HepG2 (cell line): ENCODE measurements around the gene TSPAN17. TPM values are rescaled to one million over a fixed set of nuclear protein-coding genes. Genes with fewer than 3 reads are reported as not detected.

Experiments
- ATAC-seq: fragments of 200-7000 bp; cut with Tn5 transposase; 3 replicates; pipeline ENCODE4 v1.9.1; 2020; ENCODE audit warnings: mild to moderate bottlenecking, moderate library complexity
- BruUV-seq: library from RNA; stranded (reverse); fragments of 400-500 nt; replicated peaks from 2 replicates; lab custom pipeline; 2021; lab: Mats Ljungman, UMichigan
- CTCF ChIA-PET: fragments of 300-600 bp; formaldehyde crosslinking; extraction: SDS; loops from one replicate; lab custom pipeline; 2021; ENCODE audit warnings: low total read pairs, inconsistent platforms, low intra/inter-chr PET ratio; lab: Yijun Ruan, JAX
- POLR2A ChIA-PET: fragments of 350-600 bp; sonication (Branson Sonifier 250); formaldehyde crosslinking; loops from one replicate; lab custom pipeline; 2020; ENCODE audit warnings: antibody characterized with exemption, inconsistent platforms; lab: Yijun Ruan, JAX
- DNase-seq: peaks from one replicate; pipeline ENCODE4 v3.0.0-alpha.2; 2015; ENCODE audit warnings: low spot score
- FAIRE-seq: peaks from 3 replicates; lab custom pipeline; 2011; peaks lifted over from hg19 to GRCh38; lab: Jason Lieb, UNC
- H2AFZ ChIP-seq: one replicate; pipeline ENCODE4 v1.6.1; 2011; ENCODE audit warnings: low read length, inconsistent platforms
- H3K27ac ChIP-seq: fragments of 300-600 bp; 3 replicates; pipeline ENCODE4 v1.8.0; 2011; ENCODE audit warnings: mixed run types, mild to moderate bottlenecking, mixed read lengths, low read length, inconsistent platforms; ENCODE audit not compliant: insufficient read depth; ENCODE audit errors: extremely low read length
- H3K27me3 ChIP-seq, 2 experiments: fragments of 200-600 bp in 1 of 2; 2 replicates in 1 of 2; 3 replicates in 1 of 2; pipeline versions ENCODE4 v1.6.0 to v1.8.0; 2011; ENCODE audit warnings: low read length in 2 of 2, mild to moderate bottlenecking in 2 of 2, moderate library complexity in 2 of 2, inconsistent platforms in 1 of 2; ENCODE audit not compliant: insufficient read depth in 2 of 2, control insufficient read depth in 1 of 2
- H3K36me3 ChIP-seq, 2 experiments: fragments of 200-600 bp in 1 of 2; replicated peaks in 1 of 2; 2 replicates in 1 of 2; 3 replicates in 1 of 2; pipeline versions ENCODE4 v1.5.1 to v1.8.0; 2011; ENCODE audit warnings: low read length in 2 of 2, inconsistent platforms in 1 of 2; ENCODE audit not compliant: insufficient read depth in 2 of 2, control insufficient read depth in 1 of 2
- H3K4me1 ChIP-seq: 2 replicates; pipeline ENCODE4 v1.5.1; 2012; ENCODE audit warnings: low read length, inconsistent platforms; ENCODE audit not compliant: insufficient read depth
- H3K4me2 ChIP-seq: 2 replicates; pipeline ENCODE4 v1.6.0; 2011; ENCODE audit warnings: low read depth, low read length, inconsistent platforms
- H3K4me3 ChIP-seq, 3 experiments: fragments of 200-600 bp in 1 of 3; sonication (generic), shearing (Covaris generic) in 1 of 3; replicated peaks in 1 of 3; 2 replicates each; pipeline ENCODE4 v1.5.1; 2011 to 2016; ENCODE audit warnings: low read length in 3 of 3, inconsistent platforms in 2 of 3, low read depth in 2 of 3, mild to moderate bottlenecking in 2 of 3, control low read depth in 1 of 3, mixed read lengths in 1 of 3; ENCODE audit not compliant: insufficient read depth in 1 of 3
- H3K79me2 ChIP-seq: one replicate; pipeline ENCODE4 v1.6.1; 2011; ENCODE audit warnings: low read length, inconsistent platforms; ENCODE audit not compliant: insufficient read depth
- H3K9ac ChIP-seq: 2 replicates; pipeline ENCODE4 v1.6.0; 2011; ENCODE audit warnings: mild to moderate bottlenecking, low read depth, low read length, inconsistent platforms; ENCODE audit not compliant: insufficient read depth
- H3K9me3 ChIP-seq: 2 replicates; pipeline ENCODE4 v1.5.1; 2012; ENCODE audit warnings: mild to moderate bottlenecking, low read length
- H4K20me1 ChIP-seq: 2 replicates; pipeline ENCODE4 v1.6.0; 2011; ENCODE audit warnings: inconsistent platforms, mild to moderate bottlenecking, low read length, moderate library complexity; ENCODE audit not compliant: insufficient read depth
- ATF2 ChIP-seq: sonication (generic); formaldehyde crosslinking; IDR thresholded peaks from 2 replicates; pipeline ENCODE4 v1.4.0; 2020; ENCODE audit warnings: missing genetic modification reagents
- BORCS8-MEF2B ChIP-seq: sonication (generic); formaldehyde crosslinking; IDR thresholded peaks from 2 replicates; pipeline ENCODE4 v1.8.0; 2022; ENCODE audit warnings: mild to moderate bottlenecking, missing genetic modification reagents
- HMGA1 ChIP-seq: sonication (generic); formaldehyde crosslinking; conservative IDR thresholded peaks from 2 replicates; pipeline ENCODE4 v1.4.0; 2020; ENCODE audit warnings: missing genetic modification reagents
- KDM3A ChIP-seq: IDR thresholded peaks from 2 replicates; pipeline ENCODE4 v1.6.1; 2018; ENCODE audit warnings: low read depth, missing compliant biosample characterization
- PRDM4 ChIP-seq: sonication (generic); formaldehyde crosslinking; IDR thresholded peaks from 2 replicates; pipeline ENCODE4 v1.9.0; 2021; ENCODE audit warnings: missing genetic modification reagents, borderline replicate concordance
- SAP130 ChIP-seq: IDR thresholded peaks from 2 replicates; pipeline ENCODE4 v1.6.1; 2016; ENCODE audit warnings: low read depth
- SNRNP70 ChIP-seq: fragments of 200-400 bp; formaldehyde crosslinking; IDR thresholded peaks from 2 replicates; pipeline ENCODE4 v1.6.1; 2017; ENCODE audit warnings: mild to moderate bottlenecking, low read depth, low read length, moderate library complexity
- STAT5B ChIP-seq: sonication (generic); formaldehyde crosslinking; IDR thresholded peaks from 2 replicates; pipeline ENCODE4 v1.4.0; 2020; ENCODE audit warnings: missing genetic modification reagents
- ZNF275 ChIP-seq: sonication (generic); formaldehyde crosslinking; IDR thresholded peaks from 2 replicates; pipeline ENCODE4 v1.8.0; 2022; ENCODE audit warnings: missing genetic modification reagents, mild to moderate bottlenecking, inconsistent platforms, borderline replicate concordance
- ZNF281 ChIP-seq: sonication (generic); formaldehyde crosslinking; IDR thresholded peaks from 2 replicates; pipeline ENCODE4 v1.4.0; 2020; ENCODE audit warnings: missing genetic modification reagents, borderline replicate concordance
- ZNF354B ChIP-seq: sonication (generic); formaldehyde crosslinking; IDR thresholded peaks from 2 replicates; pipeline ENCODE4 v1.8.0; 2022; ENCODE audit warnings: mild to moderate bottlenecking, missing genetic modification reagents
- WGBS: methylation state at CpG from one replicate; pipeline ENCODE4 v1.1.6; 2017; ENCODE audit warnings: low lambda C conversion rate; 5-methylcytosine and 5-hydroxymethylcytosine counted together
- in situ Hi-C: cut with HindIII; loops from 2 replicates; pipeline ENCODE4 v1.10.0; 2017; ENCODE audit warnings: low pct_unique_long_range_greater_than_20kb; ENCODE audit not compliant: extremely low pct_ligation_motif_present
- intact Hi-C: fragments of 100-400 bp; cut with micrococcal nuclease; formaldehyde crosslinking; loops from one replicate; pipeline ENCODE4 v1.10.0; 2022; ENCODE audit not compliant: unreplicated experiment
- polyA plus RNA-seq, 8 experiments: library from polyadenylated mRNA; depleted of rRNA in 3 of 8; stranded (reverse) in 7 of 8; unstranded in 1 of 8; fragments of >200 nt; fragmentation: Illumina TruSeq in 4 of 8; extraction: Trizol in 4 of 8; gene quantifications; 2 replicates each; pipeline versions ENCODE4 v1.2.1 to v1.2.3, GENCODE V29; 2011 to 2016; ENCODE audit warnings: low read depth in 4 of 8, missing spikeins in 1 of 8, mixed read lengths in 1 of 8; ENCODE audit not compliant: insufficient read depth in 1 of 8
- total RNA-seq, 5 experiments: library from RNA; depleted of rRNA; stranded (reverse); fragments of >200 nt; fragmentation: Illumina TruSeq; extraction: Trizol; gene quantifications; 2 replicates each; pipeline ENCODE4 v1.2.3, GENCODE V29; 2016; ENCODE audit warnings: low read depth in 1 of 5

Gene TSPAN17
- total and polyA plus RNA-seq, 2 of the 13 experiments (the other 11 are each of a cell fraction or from before 2014, with no cell fraction given), result 11.5 to 15.0 TPM

- no peak for DNase-seq
- no peak for FAIRE-seq
- in situ Hi-C loops, result no loop called here
- H4K20me1 ChIP-seq, result no peaks in the 10 kb centered on the region
- no peak overlapping the region for H3K4me2 ChIP-seq
- no peaks in the 10 kb centered on the region for H3K36me3 ChIP-seq
- WGBS, result 0% methylated on average over 5 of the region's 7 CpGs
- POLR2A ChIA-PET, result no interaction called here
- CTCF ChIA-PET, result no interaction called here
- H3K9ac ChIP-seq, result no peak overlapping the region
- no peaks in the 10 kb centered on the region for H3K79me2 ChIP-seq
- no peak overlapping the region for H3K4me3 ChIP-seq
- H3K27ac ChIP-seq, result no peak overlapping the region
- no TSS peak for BruUV-seq
- TF ChIP-seq SNRNP70 (no peak), PRDM4 (CRISPR knock-in tag) (no peak)
- TF ChIP-seq, all 625 proteins: peak for 0
- no peak overlapping the region for H2AFZ ChIP-seq
- no peak for ATAC-seq
- H3K27me3 ChIP-seq, result peaks cover 18 to 87% of the 10 kb centered on the region in 2 experiments
- peaks cover 26% of the 10 kb centered on the region for H3K4me1 ChIP-seq
- intact Hi-C loops, result no loop called here
- no peaks in the 10 kb centered on the region for H3K9me3 ChIP-seq
Measured at GRCh38 chr5:176626876-176627236, 20.4 kb upstream of the TSPAN17 start.

- intact Hi-C loops (no loop called here), in situ Hi-C loops (no loop called here)
- H3K4me2 ChIP-seq, result no peak overlapping the region
- H3K9me3 ChIP-seq, result no peaks in the 10 kb centered on the region
- DNase-seq, result no peak
- H3K4me3 ChIP-seq, result no peak overlapping the region
- WGBS, result 15% methylated on average over 5 of the region's 5 CpGs
- H2AFZ ChIP-seq, result no peak overlapping the region
- ATAC-seq, result no peak
- H4K20me1 ChIP-seq, result no peaks in the 10 kb centered on the region
- ChIA-PET CTCF (no interaction called here), POLR2A (no interaction called here)
- H3K27me3 ChIP-seq, result peaks cover 18 to 84% of the 10 kb centered on the region in 2 experiments
- H3K27ac ChIP-seq, result no peak overlapping the region
- no peaks in the 10 kb centered on the region for H3K36me3 ChIP-seq
- H3K4me1 ChIP-seq, result peaks cover 26% of the 10 kb centered on the region
- no TSS peak for BruUV-seq
- H3K9ac ChIP-seq, result no peak overlapping the region
- FAIRE-seq, result no peak
- H3K79me2 ChIP-seq, result no peaks in the 10 kb centered on the region
- TF ChIP-seq ATF2 (CRISPR knock-in tag) (no peak), ZNF281 (CRISPR knock-in tag) (no peak), HMGA1 (CRISPR knock-in tag) (no peak), ZNF354B (CRISPR knock-in tag) (no peak), ZNF275 (no peak), KDM3A (CRISPR knock-in tag) (no peak), SAP130 (CRISPR knock-in tag) (no peak), STAT5B (no peak), BORCS8-MEF2B (CRISPR knock-in tag) (no peak)
Measured at GRCh38 chr5:176627582-176627981, 19.7 kb upstream of the TSPAN17 start.
